H9 (cell line): ENCODE data around the gene RBM12. TPM values are rescaled to one million over a fixed set of nuclear protein-coding genes. Genes with fewer than 3 reads are reported as not detected.

Source experiments
- DNase-seq: peaks from one replicate; pipeline ENCODE4 v3.0.0-alpha.2; 2017
- H2AFZ ChIP-seq: one replicate; pipeline ENCODE4 v1.6.1; 2013; ENCODE audit warnings: mild to moderate bottlenecking, low read length, control low read depth, moderate library complexity
- H2AK5ac ChIP-seq: 2 replicates; pipeline ENCODE4 v1.6.1; 2013; ENCODE audit warnings: low read length, control low read depth, mixed read lengths; ENCODE audit not compliant: insufficient read length
- H2BK120ac ChIP-seq: one replicate; pipeline ENCODE4 v1.6.1; 2013; ENCODE audit warnings: low read depth, mild to moderate bottlenecking, low read length, control low read depth, inconsistent platforms; ENCODE audit not compliant: poor library complexity, severe bottlenecking
- H2BK12ac ChIP-seq: 2 replicates; pipeline ENCODE4 v1.6.1; 2013; ENCODE audit warnings: low read length, control low read depth, mixed read lengths, low read depth; ENCODE audit not compliant: insufficient read length
- H2BK15ac ChIP-seq: 2 replicates; pipeline ENCODE4 v1.6.1; 2013; ENCODE audit warnings: low read depth, low read length, control low read depth
- H2BK20ac ChIP-seq: one replicate; pipeline ENCODE4 v1.6.1; 2013; ENCODE audit warnings: low read depth, mild to moderate bottlenecking, low read length, control low read depth, inconsistent platforms; ENCODE audit not compliant: poor library complexity, severe bottlenecking
- H2BK5ac ChIP-seq: 2 replicates; pipeline ENCODE4 v1.6.1; 2013; ENCODE audit warnings: low read length, control low read depth, mixed read lengths; ENCODE audit not compliant: insufficient read length
- H3K14ac ChIP-seq: 2 replicates; pipeline ENCODE4 v1.6.1; 2013; ENCODE audit warnings: low read length, control low read depth; ENCODE audit not compliant: insufficient read depth
- H3K18ac ChIP-seq: 2 replicates; pipeline ENCODE4 v1.6.1; 2013; ENCODE audit warnings: low read depth, mild to moderate bottlenecking, mixed read lengths, low read length, control low read depth; ENCODE audit not compliant: insufficient read length
- H3K23ac ChIP-seq: 2 replicates; pipeline ENCODE4 v1.6.1; 2013; ENCODE audit warnings: low read length, control low read depth, mixed read lengths, low read depth; ENCODE audit not compliant: insufficient read length
- H3K23me2 ChIP-seq: 2 replicates; pipeline ENCODE4 v1.6.1; 2013; ENCODE audit warnings: low read depth, mild to moderate bottlenecking, mixed read lengths, low read length, control low read depth; ENCODE audit not compliant: insufficient read length, poor library complexity, severe bottlenecking
- H3K27ac ChIP-seq: 2 replicates; pipeline ENCODE4 v1.5.1; 2013; ENCODE audit warnings: low read length, control low read depth, mixed read lengths, low read depth; ENCODE audit not compliant: insufficient read length
- H3K27me3 ChIP-seq: 2 replicates; pipeline ENCODE4 v1.6.1; 2013; ENCODE audit warnings: low read length, control low read depth, inconsistent platforms; ENCODE audit not compliant: insufficient read depth
- H3K4ac ChIP-seq: 2 replicates; pipeline ENCODE4 v1.6.1; 2013; ENCODE audit warnings: low read depth, mild to moderate bottlenecking, control low read depth, inconsistent platforms, low read length, moderate library complexity
- H3K4me1 ChIP-seq: 2 replicates; pipeline ENCODE4 v1.6.1; 2013; ENCODE audit warnings: low read length, control low read depth, inconsistent platforms; ENCODE audit not compliant: insufficient read depth
- H3K4me2 ChIP-seq: 2 replicates; pipeline ENCODE4 v1.6.1; 2013; ENCODE audit warnings: low read length, control low read depth, mixed read lengths; ENCODE audit not compliant: insufficient read length, insufficient read depth
- H3K56ac ChIP-seq: 2 replicates; pipeline ENCODE4 v1.6.1; 2013; ENCODE audit warnings: low read depth, mild to moderate bottlenecking, mixed read lengths, low read length, control low read depth; ENCODE audit not compliant: insufficient read length
- H3K79me1 ChIP-seq: 2 replicates; pipeline ENCODE4 v1.6.1; 2013; ENCODE audit warnings: low read depth, mild to moderate bottlenecking, moderate library complexity, low read length, control low read depth, inconsistent platforms; ENCODE audit not compliant: insufficient read depth, poor library complexity, severe bottlenecking
- H3K79me2 ChIP-seq: 2 replicates; pipeline ENCODE4 v1.6.1; 2013; ENCODE audit warnings: low read length, control low read depth, inconsistent platforms; ENCODE audit not compliant: insufficient read depth
- H3K9ac ChIP-seq: 2 replicates; pipeline ENCODE4 v1.6.1; 2013; ENCODE audit warnings: low read length, control low read depth, mixed read lengths; ENCODE audit not compliant: insufficient read length; ENCODE audit errors: extremely low read depth
- H3K9me3 ChIP-seq: one replicate; pipeline ENCODE4 v1.6.1; 2013; ENCODE audit warnings: low read depth, low read length, inconsistent platforms; ENCODE audit not compliant: control insufficient read depth
- H3T11ph ChIP-seq: one replicate; pipeline ENCODE4 v1.6.1; 2013; ENCODE audit warnings: mild to moderate bottlenecking, low read length, control low read depth, inconsistent platforms
- H4K20me1 ChIP-seq: one replicate; pipeline ENCODE4 v1.6.1; 2013; ENCODE audit not compliant: control insufficient read depth, insufficient read length, insufficient read depth
- H4K5ac ChIP-seq: 2 replicates; pipeline ENCODE4 v1.6.1; 2013; ENCODE audit warnings: low read depth, mild to moderate bottlenecking, mixed read lengths, low read length, control low read depth; ENCODE audit not compliant: insufficient read length
- H4K8ac ChIP-seq: replicated peaks from 2 replicates; pipeline ENCODE4 v1.6.1; 2013; ENCODE audit warnings: low read length, control low read depth, mixed read lengths, low read depth; ENCODE audit not compliant: insufficient read length
- H4K91ac ChIP-seq: 2 replicates; pipeline ENCODE4 v1.6.1; 2013; ENCODE audit warnings: low read depth, mild to moderate bottlenecking, moderate library complexity, mixed read lengths, low read length, control low read depth; ENCODE audit not compliant: insufficient read length
- H3K27ac Mint-ChIP-seq, 3 experiments: 2 replicates in 2 of 3; 3 replicates in 1 of 3; pipeline ENCODE4 v1.8.0; 2020 to 2021; ENCODE audit warnings: mixed read lengths in 3 of 3, mild to moderate bottlenecking in 1 of 3, moderate library complexity in 1 of 3
- H3K27me3 Mint-ChIP-seq: 2 replicates; pipeline ENCODE4 v1.8.0; 2021; ENCODE audit warnings: low read depth, mild to moderate bottlenecking, moderate library complexity, mixed read lengths
- H3K36me3 Mint-ChIP-seq, 3 experiments: 2 replicates in 2 of 3; 3 replicates in 1 of 3; pipeline ENCODE4 v1.8.0; 2020 to 2021; ENCODE audit warnings: low read depth in 3 of 3, mixed read lengths in 3 of 3; ENCODE audit not compliant: insufficient read depth in 1 of 3
- H3K4me1 Mint-ChIP-seq, 2 experiments: 2 replicates each; pipeline ENCODE4 v1.8.0; 2020; ENCODE audit warnings: mixed read lengths in 2 of 2
- H3K4me3 Mint-ChIP-seq, 2 experiments: 2 replicates in 1 of 2; 3 replicates in 1 of 2; pipeline ENCODE4 v1.8.0; 2020 to 2021; ENCODE audit warnings: mild to moderate bottlenecking in 2 of 2, mixed read lengths in 2 of 2, moderate library complexity in 1 of 2
- H3K9me3 Mint-ChIP-seq, 2 experiments: 2 replicates in 1 of 2; 3 replicates in 1 of 2; pipeline ENCODE4 v1.8.0; 2020; ENCODE audit warnings: mild to moderate bottlenecking in 2 of 2, mixed read lengths in 2 of 2, moderate library complexity in 1 of 2
- WGBS: extraction: QIAGEN DNeasy Blood & Tissue Kit; methylation state at CpG from one replicate; pipeline ENCODE4 v1.1.7; 2013; ENCODE audit warnings: missing lambda C conversion rate, low lambda C conversion rate, mixed read lengths; ENCODE audit not compliant: insufficient read length; ENCODE audit errors: extremely low coverage; 5-methylcytosine and 5-hydroxymethylcytosine counted together
- total RNA-seq: library from RNA; stranded (reverse); gene quantifications from 2 replicates; pipeline ENCODE4 v1.2.1, GENCODE V29; 2021
- TF ChIP-seq, protein P1 (sequence below): fragments of 200-600 bp; sonication (generic); conservative IDR thresholded peaks from 3 replicates; pipeline ENCODE4 v1.8.0; 2021; ENCODE audit warnings: antibody characterized with exemption, mild to moderate bottlenecking

Gene RBM12
- total RNA-seq, 1 experiment from 2014 or later = 260 TPM

- H3K23me2 ChIP-seq = peaks cover 16% of the 10 kb centered on the region
- no peaks in the 10 kb centered on the region for H3K4me1 ChIP-seq
- peak overlapping the region; percentile 81 for H3K4me2 ChIP-seq
- H4K5ac ChIP-seq = no peak overlapping the region
- Mint-ChIP-seq H3K27ac (no peak overlapping the region), H3K9me3 (no peaks in the 10 kb centered on the region), H3K27me3 (peaks cover 69% of the 10 kb centered on the region), H3K4me3 (peak overlapping the region; percentile 64 to 82), H3K36me3 (no peaks in the 10 kb centered on the region; a peak in 1 of 7 replicates), H3K4me1 (peaks cover 14 to 19% of the 10 kb centered on the region in 2 experiments)
- peaks cover 12% of the 10 kb centered on the region; the same call in 1 of the 2 replicates for H3K27me3 ChIP-seq
- H2BK5ac ChIP-seq = no peak overlapping the region
- H3K4ac ChIP-seq = no peak overlapping the region
- DNase-seq = peak; percentile 71
- H3K27ac ChIP-seq = no peak overlapping the region
- H3K9ac ChIP-seq = no peak overlapping the region
- H3K56ac ChIP-seq = no peak overlapping the region
- no peak overlapping the region for H3T11ph ChIP-seq
- no peak overlapping the region for H3K14ac ChIP-seq
- H3K9me3 ChIP-seq = no peaks in the 10 kb centered on the region
- H3K23ac ChIP-seq = no peak overlapping the region
- no peak overlapping the region for H2BK20ac ChIP-seq
- no peak overlapping the region for H3K18ac ChIP-seq
- H4K20me1 ChIP-seq = no peaks in the 10 kb centered on the region
- WGBS = no CpG with 5 or more reads among the region's 34 CpGs
- no peak overlapping the region for H2AFZ ChIP-seq
- no peaks in the 10 kb centered on the region for H3K79me1 ChIP-seq
- H2BK15ac ChIP-seq = no peak overlapping the region
- no peak overlapping the region for H2BK120ac ChIP-seq
- no peak overlapping the region for H2AK5ac ChIP-seq
- no peak overlapping the region for H4K8ac ChIP-seq
- TF ChIP-seq, protein P1, sequence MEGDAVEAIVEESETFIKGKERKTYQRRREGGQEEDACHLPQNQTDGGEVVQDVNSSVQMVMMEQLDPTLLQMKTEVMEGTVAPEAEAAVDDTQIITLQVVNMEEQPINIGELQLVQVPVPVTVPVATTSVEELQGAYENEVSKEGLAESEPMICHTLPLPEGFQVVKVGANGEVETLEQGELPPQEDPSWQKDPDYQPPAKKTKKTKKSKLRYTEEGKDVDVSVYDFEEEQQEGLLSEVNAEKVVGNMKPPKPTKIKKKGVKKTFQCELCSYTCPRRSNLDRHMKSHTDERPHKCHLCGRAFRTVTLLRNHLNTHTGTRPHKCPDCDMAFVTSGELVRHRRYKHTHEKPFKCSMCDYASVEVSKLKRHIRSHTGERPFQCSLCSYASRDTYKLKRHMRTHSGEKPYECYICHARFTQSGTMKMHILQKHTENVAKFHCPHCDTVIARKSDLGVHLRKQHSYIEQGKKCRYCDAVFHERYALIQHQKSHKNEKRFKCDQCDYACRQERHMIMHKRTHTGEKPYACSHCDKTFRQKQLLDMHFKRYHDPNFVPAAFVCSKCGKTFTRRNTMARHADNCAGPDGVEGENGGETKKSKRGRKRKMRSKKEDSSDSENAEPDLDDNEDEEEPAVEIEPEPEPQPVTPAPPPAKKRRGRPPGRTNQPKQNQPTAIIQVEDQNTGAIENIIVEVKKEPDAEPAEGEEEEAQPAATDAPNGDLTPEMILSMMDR = no peak
- H4K91ac ChIP-seq = no peak overlapping the region
- H2BK12ac ChIP-seq = no peak overlapping the region
- H3K79me2 ChIP-seq = no peaks in the 10 kb centered on the region
Measured at GRCh38 chr20:35600176-35600992, 64.3 kb downstream of the RBM12 start.
